GM18511 (cell line): ENCODE results near the gene STAT5A.
A peak's percentile ranks its signal among the peaks of the same experiment; 100 is the strongest.
"Not testable (repeated sequence)": the region's sequence is repeated elsewhere in the genome, so short reads cannot be mapped to it uniquely, and the experiment has no call there.

ENCODE experiments used
- ATAC-seq: cut with Tn5 transposase; IDR thresholded peaks from one replicate; pipeline ENCODE4 v1.9.1; 2021; ENCODE audit warnings: mild to moderate bottlenecking, moderate library complexity; ENCODE audit not compliant: unreplicated experiment

Gene STAT5A

GRCh38 chr17:42287977-42288802 lies at the start of gene STAT5A:
Gene STAT5A (plus strand): TSS chr17:42288498. CDS start chr17:42289412, 914 bp downstream.
- ATAC-seq = peak; percentile 63

DNA sequence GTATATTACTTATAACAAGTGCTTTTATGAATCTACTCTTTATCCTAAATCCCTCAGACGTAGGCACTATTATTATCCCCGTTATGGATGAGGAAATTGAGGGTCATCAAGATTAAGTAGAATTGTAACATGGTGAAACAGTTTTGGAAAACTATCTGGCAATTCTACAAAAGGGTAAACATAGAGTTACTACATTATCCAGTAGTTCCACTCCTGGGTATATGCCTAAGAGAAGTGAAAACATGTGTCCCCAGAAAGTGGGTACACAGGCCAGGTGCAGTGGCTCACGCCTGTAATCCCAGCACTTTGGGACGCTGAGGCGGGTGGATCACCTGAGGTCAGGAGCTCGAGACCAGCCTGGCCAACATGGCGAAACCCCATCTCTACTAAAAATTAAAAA lies 48.7 kb upstream of the STAT5A start:
- ATAC-seq = not testable (repeated sequence)

- ATAC-seq = no peak
Measured at GRCh38 chr17:42240201-42240600, 48.1 kb upstream of the STAT5A start.

DNA sequence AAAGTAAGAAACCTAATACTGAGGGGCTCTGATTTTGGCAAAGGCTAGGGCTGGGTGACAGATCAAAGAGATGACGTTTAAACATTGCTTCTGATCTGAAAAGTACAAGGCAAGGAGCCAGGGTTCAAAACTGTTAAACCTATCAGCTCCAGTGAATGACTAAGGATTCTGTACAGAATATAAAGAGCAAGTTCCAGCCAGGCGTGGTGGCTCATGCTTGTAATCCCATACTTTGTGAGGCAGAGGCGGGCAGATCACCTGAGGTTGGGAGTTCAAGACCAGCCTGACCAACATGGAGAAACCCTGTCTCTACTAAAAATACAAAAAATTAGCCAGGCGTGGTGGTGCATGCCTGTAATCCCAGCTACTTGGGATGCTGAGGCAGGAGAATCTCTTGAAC lies 47.4 kb upstream of the STAT5A start:
- not testable (repeated sequence) for ATAC-seq

GRCh38 chr17:42241871-42242270 lies 46.4 kb upstream of the STAT5A start:
- ATAC-seq = no peak

DNA sequence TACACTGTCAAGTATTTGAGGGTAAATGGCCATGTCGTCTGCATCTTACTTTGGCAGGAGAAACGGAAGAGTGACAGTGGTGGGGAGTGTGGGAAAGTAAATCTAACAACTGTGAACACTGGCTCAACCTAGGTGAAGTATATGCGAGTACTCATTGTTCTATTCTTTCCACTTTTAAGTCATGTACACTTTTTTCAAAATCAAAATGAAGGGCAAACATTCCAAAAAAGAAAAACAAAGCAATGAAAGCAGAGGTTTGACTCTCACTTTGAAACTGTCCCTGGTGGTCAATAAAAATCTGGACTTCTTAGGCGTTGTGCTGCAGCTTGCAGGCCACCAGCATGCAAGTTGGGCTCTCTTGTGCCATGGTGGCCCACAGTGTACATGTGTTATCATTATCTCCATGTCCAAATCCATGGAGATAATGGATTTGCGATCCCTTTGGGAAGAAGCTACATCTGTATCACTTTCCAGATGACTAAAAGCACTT lies 44.8 kb upstream of the STAT5A start:
- ATAC-seq = no peak

GRCh38 chr17:42244116-42244515 lies 44.2 kb upstream of the STAT5A start:
- not testable (repeated sequence) for ATAC-seq

DNA sequence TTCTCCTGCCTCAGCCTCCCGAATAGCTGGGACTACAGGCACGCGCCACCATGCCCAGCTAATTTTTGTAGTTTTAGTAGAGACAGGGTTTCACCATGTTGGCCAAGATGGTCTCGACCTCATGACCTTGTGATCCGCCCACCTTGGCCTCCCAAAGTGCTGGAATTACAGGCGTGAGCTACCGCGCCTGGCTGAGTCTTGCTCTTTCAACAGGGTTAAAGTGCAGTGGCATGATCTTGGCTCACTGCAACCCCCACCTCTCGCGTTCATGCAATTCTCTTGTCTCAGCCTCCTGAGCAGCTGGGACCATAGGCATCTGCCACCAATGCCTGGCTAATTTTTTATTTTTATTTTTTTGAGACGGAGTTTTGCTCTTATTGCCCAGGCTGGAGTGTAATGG lies 43.1 kb upstream of the STAT5A start:
- not testable (repeated sequence) for ATAC-seq

DNA sequence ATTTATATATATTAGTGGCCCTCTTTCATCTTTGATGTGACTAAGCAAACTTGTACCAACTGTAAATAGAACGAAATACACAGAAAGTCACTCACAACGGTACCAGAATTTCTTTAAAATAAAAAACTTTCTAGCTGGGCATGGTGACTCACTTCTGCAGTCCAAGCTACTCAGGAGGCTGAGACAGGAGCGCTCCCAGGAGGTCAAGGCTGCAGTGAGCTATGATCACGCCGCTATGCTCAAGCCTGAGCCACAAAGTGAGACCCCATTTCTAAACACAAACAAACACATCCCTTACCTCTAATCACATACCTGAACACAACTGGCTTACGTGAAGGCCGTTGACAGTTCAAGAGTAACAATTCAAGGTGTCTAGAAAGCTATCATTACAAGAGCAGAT lies 41.8 kb upstream of the STAT5A start:
- ATAC-seq = no peak

GRCh38 chr17:42247734-42248133 lies 40.6 kb upstream of the STAT5A start:
- no peak for ATAC-seq

DNA sequence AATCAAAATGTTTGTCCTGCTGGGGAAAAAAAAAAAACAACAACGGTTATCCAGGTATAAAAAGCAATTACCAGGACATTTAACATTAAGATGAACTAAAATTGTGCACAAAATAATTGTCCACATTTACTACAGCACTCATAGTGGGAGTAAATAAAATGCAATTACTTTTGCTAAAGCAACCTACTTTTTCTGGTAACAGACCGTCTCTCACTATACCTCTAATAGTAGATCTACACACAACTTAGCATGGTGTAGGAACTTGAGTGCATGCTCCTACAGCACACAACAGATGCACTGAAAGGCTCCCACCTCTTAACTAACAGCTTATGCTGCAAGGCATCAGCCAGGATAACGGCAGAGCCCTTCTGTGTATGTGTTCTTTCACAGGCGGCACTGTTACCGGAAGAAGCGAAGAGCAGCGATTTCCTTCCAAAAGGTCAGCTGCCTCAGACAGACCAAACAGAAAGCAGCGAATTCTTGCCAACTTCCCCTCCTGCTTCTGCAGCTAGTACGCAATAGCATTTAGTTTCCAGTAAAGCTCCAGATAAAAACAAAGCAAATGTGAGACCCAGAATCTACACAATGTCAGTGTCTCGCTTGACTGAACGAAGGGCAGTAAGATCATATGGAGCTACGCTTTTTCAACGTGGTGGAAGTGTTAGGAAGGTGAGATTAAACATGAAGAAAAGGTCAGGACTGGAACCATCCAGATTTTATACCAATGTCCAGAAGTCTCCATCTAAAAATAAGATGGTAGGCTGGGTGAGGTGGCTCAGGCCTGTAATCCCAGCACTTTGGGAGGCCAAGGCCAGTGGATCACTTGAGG lies 39.7 kb upstream of the STAT5A start:
- ATAC-seq = peak; percentile 83

DNA sequence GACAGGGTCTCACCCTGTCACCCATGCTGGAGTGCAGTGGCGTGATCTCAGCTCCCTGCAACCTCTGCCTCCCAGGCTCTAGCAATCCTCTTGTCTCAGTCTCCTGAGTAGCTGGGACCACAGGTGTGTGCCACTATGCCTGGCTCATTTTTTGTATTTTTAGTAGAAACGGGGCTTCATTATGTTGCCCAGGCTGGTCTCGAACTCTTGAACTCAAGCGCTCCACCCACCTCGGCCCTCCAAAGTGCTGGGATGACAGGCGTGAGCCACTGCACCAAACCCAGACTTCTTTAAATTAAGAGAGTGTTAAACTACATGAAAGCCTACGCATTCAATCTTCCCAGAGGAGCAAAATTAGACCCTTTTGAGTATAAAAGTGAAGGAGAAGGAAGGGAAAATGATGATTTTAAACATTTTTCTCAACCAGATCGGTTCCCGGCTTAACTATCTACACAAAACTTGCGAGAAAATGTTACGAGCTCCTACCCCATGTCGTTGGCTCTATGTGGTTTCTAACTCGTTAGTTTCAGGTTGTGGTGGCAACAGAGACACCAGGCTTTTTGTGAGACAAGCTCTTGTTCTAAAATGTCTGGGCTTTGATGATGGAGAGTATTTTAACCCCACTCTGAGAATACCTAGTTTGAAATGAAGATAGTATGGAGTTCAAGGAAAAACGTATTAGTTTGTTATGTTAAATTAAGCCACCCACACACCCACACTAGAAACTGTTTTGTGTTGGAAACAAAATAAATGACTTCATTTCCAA lies 38.4 kb upstream of the STAT5A start:
- no peak for ATAC-seq

- ATAC-seq = no peak
Measured at GRCh38 chr17:42251115-42251514, 37.2 kb upstream of the STAT5A start.

GRCh38 chr17:42252597-42253550 lies 35.4 kb upstream of the STAT5A start:
- no peak for ATAC-seq

DNA sequence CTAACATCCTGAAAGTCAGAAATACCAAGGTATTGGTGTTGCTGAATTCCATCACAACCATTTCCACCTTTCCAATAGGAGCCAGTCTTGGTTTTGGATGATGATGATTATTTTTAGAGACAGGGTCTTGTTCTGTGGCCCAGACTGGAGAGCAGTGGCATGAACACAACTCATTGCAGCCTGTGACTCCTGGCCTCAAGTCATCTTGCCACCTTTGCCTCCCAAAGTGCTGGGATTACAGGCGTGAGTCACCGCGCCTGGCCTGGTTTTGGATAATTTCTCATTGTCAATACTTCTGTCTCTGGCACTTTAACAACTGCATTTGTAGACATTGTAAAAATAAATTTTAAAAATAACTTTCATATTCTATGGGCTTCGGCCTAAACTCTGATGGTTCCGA lies 34.7 kb upstream of the STAT5A start:
- no peak for ATAC-seq

DNA sequence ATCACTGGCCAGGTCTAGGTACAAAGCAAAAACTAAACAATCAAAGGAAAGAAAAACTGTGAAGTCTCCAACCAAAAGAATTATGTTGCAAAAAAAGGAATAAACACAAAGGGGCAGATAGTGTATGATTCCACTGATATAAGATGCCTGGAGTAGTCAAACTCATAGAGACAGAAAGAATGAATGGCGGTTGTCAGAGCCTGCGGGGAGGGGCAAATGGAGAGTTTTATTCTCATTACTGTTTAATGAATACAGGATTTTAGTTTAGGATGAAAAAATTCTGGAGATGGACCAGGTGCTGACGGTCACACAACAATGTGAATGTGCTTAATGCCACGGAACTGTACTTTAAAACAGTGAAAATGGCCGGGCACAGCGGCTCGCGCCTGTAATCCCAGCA lies 32.9 kb upstream of the STAT5A start:
- no peak for ATAC-seq

GRCh38 chr17:42260318-42260717 lies 28.0 kb upstream of the STAT5A start:
- ATAC-seq = no peak

DNA sequence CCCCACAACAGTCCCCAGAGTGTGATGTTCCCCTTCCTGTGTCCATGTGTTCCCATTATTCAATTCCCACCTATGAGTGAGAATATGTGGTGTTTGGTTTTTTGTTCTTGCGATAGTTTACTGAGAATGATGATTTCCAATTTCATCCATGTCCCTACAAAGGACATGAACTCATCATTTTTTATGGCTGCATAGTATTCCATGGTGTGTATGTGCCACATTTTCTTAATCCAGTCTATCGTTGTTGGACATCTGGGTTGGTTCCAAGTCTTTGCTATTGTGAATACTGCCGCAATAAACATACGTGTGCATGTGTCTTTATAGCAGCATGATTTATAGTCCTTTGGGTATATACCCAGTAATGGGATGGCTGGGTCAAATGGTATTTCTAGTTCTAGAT lies 23.9 kb upstream of the STAT5A start:
- not testable (repeated sequence) for ATAC-seq

GRCh38 chr17:42266462-42266861 lies 21.8 kb upstream of the STAT5A start:
- ATAC-seq = no peak
